GM03348 (cell line): ENCODE results near the gene KDM4F.
A peak's percentile ranks its signal among the peaks of the same experiment; 100 is the strongest.

Experiments used
- DNase-seq: peaks from one replicate; pipeline ENCODE4 v3.0.0; 2012; ENCODE audit warnings: low spot score

KDM4F gene

DNA sequence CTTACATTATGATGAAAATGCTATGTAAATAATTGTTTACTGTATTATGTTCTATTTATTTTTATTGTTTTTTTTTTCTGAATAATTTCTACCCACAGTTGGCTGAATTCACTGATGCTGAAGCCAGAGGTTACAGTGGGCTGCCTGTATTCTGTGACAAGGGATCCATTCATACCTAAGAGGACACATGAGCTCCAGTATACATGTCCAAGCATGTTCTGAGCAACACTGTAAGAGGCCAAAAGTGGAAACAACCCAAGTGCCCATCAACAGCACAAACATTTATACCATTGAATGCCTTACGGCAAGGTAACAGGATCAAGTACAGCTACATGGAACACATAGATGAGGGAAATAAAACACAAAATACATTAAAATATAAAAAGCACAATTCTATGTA is 16.1 kb downstream of the KDM4F start:
- no peak for DNase-seq

GRCh38 chr11:95066716-95067038 is 17.5 kb downstream of the KDM4F start, which contains the start of gene SRSF8:
SRSF8 (plus strand) TSS chr11:95066919; CDS start chr11:95067227, 308 bp downstream.
- DNase-seq, result no peak

DNA sequence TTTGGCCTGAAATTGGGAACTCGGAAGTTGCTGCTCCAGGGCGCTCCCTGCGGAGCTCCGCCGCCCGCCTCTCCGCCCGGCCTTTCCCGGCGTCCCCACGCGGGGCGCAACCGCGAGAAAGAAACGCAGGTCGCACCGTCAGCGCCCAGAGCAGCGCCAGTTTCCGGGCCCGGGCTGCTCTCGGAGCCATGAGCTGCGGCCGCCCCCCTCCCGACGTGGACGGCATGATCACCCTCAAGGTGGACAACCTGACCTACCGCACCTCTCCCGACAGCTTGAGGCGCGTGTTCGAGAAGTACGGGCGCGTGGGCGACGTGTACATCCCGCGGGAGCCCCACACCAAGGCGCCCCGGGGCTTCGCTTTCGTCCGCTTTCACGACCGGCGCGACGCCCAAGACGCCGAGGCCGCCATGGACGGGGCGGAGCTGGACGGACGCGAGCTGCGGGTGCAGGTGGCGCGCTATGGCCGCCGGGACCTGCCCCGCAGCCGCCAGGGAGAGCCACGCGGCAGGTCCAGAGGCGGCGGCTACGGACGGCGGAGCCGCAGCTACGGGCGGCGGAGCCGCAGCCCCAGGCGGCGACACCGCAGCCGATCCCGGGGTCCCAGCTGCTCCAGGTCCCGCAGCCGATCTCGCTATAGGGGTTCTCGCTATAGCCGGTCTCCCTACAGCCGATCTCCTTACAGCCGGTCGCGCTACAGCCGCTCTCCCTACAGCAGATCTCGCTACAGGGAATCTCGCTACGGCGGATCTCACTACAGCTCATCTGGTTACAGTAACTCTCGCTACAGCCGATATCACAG is 18.0 kb downstream of the KDM4F start:
- peak; percentile 87 for DNase-seq

GRCh38 chr11:95067841-95068219 is 18.6 kb downstream of the KDM4F start:
- DNase-seq, result peak; percentile 9

GRCh38 chr11:95068549-95068948 is 19.3 kb downstream of the KDM4F start:
- DNase-seq, result peak; percentile 72

- no peak for DNase-seq
These were observed 21.2 kb downstream of the KDM4F start for GRCh38 chr11:95070471-95070870.

DNA sequence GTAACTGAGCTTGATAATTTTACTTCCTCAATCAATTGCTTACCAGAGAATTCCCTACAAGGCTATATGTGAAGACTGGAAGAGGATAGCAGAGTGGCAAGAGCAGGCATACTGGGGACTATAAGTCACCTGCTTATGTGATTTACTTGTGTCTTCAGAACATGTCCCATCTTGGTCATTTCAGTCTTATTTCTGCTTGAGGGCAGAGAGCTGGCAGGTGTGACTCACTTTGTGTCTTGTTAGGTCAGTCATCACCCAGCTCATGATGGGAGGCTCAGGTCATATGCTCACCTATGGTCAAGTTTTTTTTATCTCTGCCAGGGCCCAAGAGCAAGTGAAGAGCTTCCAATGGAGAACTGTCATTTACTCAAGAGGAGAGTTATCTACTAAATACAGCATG is 23.7 kb downstream of the KDM4F start:
- DNase-seq, result no peak

GRCh38 chr11:95074792-95075563 is 25.8 kb downstream of the KDM4F start:
- no peak for DNase-seq

DNA sequence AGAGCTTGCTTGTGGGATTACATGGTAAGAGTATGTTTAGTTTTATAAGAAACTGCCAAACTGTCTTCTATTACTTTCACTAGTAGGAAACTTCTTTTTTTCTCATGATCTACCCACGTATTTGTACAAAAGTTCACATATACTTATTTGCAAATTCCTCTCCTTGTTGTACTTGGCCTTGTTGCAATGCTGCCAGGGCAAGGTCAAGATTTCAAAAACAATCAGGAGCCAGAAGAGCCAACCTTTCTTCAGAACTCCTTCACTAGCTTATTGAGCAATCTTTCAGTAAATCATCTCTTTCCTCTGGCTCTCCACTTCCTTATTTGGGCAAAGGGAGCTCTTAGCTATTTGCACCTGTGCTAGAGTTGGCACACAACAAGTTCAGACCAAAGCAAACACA is 27.2 kb downstream of the KDM4F start:
- peak; percentile 10 for DNase-seq

- DNase-seq, result no peak
These were observed 27.8 kb downstream of the KDM4F start for GRCh38 chr11:95076981-95077380.

DNA sequence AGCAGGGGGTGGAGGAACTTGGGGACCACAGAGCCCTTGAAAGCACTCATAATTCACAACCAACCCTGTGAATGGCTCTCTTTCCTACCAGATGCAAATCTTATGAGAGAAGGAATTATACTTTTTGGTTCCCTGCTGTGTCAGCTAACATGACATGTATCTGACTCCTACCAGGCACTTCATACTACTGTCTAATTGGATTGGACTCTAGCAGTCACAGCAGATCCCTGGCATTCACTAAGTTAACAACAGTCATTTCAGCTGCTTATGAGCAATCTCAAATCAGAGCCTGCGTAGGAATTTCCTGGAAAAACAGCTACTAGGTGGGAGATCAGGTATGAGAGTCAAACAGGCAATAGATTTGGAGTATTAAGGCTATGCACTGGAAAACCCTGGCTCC is 29.3 kb downstream of the KDM4F start:
- DNase-seq, result no peak

DNA sequence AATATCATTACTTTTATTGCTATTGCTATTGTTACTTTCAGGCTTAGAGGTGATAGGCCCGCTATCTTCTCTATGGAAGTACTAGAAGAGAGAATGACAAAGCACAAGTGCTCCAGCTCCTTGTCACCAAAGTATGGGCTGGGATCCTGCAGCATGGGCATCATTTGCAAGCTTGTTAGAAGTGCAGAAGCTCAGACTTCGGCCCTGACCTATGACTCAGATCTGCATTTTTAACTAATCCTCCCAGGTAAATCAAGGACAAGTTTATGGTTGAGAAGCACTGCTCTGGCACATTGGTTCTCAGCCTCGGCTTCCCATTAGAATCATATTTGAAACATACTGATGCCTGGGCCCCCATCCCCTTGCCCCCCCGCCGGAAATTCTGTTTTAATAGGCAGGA is 31.8 kb downstream of the KDM4F start:
- DNase-seq, result no peak

- no peak for DNase-seq
These were observed 32.2 kb downstream of the KDM4F start for GRCh38 chr11:95081412-95081811.

GRCh38 chr11:95082576-95083001 is 33.4 kb downstream of the KDM4F start:
- no peak for DNase-seq

GRCh38 chr11:95084509-95084908 is 35.3 kb downstream of the KDM4F start:
- no peak for DNase-seq

DNA sequence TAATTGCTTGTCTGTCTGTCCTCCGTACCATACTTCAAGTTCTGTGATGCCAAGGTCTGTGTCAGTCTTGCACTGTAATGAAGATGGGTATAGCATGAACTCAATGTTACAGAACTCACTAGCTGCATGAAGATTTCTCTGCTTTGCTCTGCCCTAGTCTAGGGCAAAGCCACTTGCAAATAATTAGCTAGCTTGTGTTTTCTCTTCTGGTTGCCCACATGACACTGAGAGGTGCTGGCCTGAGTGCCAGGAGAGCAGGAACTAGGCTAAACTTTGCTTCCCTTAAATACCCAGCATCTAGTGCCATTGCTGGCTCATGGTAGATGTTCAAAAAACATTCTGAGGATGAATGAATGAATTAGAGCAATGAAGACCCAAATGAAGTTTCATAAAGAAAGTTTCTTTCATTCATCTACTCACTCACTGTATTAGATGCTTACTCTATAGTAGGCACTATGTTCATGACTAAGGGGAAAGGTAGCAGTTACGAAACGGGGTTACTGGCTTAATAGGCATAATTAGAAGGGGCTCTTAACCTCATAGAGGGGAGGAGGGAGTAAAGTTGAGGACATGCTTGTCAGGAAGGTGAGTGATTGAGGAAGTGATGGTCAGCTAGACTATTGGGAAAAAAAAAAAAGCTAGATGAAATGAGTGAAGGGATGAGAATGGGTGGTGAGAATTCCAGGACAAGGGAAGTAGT is 36.0 kb downstream of the KDM4F start:
- no peak for DNase-seq

DNA sequence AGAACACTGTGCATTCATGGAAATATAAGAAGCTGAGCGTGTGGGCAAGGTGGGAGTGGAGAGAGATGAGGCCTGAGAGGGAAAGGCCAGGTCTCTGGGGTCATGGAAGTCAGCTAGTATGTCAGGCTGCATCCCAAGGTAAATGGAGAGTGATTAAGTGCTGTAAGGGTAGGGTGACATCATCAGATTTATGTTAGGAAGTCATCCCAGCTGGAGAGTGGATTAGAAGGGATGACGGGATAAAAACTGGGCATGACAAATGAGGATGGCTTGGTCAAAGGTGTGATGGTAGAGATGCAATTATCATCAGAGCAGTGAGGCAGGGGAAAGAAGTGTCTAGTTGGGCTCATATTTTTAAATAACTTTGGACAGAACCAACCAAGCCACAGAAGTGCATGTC is 36.9 kb downstream of the KDM4F start:
- DNase-seq, result no peak

GRCh38 chr11:95086836-95087570 is 37.8 kb downstream of the KDM4F start:
- DNase-seq, result no peak

GRCh38 chr11:95088946-95089619 is 39.9 kb downstream of the KDM4F start:
- DNase-seq, result no peak

- peak; percentile 95 for DNase-seq
These were observed 40.7 kb downstream of the KDM4F start, which contains the start of gene ENDOD1 for GRCh38 chr11:95089620-95090542. ENDOD1 (plus strand) TSS chr11:95089846; CDS start chr11:95089928, 82 bp downstream.
